NCI-H345 treated with DMSO at 0.1 percent for 48 hours (cell line): Measurements from ENCODE around the gene DALRD3.

Source experiments
- DNase-seq: peaks from one replicate; lab custom pipeline; 2025; ENCODE audit not compliant: unreplicated experiment; lab: John Stamatoyannopoulos, UW

Gene DALRD3

DNA sequence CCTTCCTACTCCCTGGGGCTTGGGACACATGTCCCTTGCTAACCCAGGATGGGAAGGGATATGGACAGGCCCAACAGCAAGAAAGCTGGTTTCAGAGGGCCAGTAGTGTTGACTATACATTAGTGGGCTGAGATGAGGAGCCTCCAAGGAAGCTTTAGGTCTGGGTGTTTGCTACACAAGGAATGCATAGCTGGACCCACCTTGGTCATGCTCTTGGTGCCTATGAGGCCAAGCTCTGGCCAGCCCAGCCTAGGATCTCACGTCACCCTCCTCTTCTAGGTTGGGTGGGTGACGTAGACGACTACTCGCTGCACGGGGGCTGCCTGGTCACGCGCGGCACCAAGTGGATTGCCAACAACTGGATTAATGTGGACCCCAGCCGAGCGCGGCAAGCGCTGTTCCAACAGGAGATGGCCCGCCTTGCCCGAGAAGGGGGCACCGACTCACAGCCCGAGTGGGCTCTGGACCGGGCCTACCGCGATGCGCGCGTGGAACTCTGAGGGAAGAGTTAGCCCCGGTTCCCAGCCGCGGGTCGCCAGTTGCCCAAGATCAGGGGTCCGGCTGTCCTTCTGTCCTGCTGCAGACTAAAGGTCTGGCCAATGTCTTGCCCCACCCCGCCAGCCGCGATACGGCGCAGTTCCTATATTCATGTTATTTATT, 11.8 kb downstream of the DALRD3 start:
- no peak for DNase-seq

DNA sequence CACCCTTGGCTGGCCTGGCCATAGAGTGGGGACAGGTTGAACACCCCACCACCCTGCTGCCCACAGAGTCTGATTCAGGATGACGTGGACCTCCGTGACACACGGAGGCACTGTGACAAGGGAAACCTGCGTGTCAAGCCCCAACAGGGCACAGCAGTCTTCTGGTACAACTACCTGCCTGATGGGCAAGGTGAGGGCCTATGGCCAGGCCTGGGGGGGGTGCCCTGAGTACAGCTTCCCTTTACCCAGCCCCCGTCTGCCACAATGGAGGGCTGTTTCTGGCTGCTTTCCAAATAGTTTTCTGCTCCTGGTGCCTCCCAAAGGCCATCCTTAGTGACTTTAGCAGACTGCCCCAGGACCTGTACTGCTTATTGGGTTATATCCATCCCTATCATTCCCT, 12.4 kb downstream of the DALRD3 start:
- DNase-seq, result no peak

DNA sequence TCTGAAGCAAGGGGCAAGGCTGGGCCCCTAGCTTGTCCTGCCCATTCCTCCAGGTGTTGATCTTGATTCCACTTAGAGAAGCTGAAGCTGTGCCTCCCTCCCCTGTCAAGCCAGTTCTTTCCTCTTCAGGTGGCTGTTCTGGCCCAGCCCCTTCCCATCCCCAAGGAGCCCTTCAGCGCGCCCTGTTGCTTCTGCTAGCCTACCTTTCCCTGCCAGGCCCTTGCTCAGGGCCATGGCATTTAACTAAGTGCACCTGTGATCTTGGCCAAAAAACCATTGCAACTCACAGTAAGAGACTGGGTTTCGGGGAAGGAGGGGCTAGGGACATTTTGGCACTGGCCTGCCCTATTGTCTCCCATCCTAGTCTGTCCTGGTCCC, 13.1 kb downstream of the DALRD3 start:
- DNase-seq, result no peak

DNA sequence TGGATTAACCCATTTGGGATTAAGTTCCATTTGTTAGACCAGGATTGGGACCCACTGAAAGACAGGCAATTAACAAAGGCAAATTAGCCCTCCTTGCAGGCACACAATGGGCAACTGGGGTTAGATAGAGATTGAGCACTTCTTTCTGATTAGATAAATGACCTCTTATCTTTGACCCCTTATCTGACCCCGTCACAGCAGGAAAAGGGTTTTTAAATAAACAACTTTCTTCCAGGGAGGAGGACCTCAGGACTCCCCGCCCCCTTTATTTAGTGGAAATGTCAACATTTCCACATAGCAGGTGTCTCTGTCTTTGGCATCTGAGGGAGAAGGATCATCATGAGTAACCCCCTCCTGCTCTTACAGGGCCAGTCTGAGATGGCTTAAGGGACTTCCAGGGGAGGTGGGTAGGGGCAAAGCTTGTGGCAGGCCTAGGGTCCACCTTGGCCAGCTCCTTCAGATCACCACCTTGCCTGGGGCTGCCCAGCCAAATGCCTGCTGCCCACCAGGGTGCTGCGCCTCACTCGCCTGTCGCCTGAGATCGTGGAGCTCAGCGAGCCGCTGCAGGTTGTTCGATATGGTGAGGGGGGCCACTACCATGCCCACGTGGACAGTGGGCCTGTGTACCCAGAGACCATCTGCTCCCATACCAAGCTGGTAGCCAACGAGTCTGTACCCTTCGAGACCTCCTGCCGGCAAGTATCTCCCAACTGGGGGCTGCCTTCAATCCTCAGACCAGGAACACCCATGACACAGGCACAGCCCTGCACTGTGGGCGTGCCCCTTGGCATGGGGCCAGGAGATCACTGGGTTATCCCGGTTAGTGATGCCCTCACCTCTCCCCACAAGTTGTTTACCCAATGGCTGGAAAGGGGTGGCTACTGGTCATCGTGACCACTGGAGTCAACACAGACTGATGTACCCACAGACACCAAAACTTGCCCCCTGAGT, 13.8 kb downstream of the DALRD3 start:
- DNase-seq, result no peak

DNA sequence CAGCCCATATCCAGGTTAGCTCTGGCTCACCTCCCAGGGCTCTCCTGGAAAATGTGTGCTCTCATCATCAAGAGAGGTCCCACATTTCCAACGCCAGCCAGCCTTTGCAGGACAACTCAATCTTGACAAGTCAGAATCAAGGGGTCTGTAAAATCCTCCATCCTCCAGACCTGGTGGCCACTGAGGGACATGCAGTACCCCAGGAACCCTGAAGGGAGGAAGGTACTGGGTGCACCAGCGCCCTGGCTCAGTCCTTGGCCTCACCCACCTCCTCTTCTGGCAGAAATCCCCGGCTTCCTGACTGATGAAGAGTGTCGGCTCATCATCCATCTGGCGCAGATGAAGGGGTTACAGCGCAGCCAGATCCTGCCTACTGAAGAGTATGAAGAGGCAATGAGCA, 17.2 kb downstream of the DALRD3 start:
- DNase-seq, result no peak

DNA sequence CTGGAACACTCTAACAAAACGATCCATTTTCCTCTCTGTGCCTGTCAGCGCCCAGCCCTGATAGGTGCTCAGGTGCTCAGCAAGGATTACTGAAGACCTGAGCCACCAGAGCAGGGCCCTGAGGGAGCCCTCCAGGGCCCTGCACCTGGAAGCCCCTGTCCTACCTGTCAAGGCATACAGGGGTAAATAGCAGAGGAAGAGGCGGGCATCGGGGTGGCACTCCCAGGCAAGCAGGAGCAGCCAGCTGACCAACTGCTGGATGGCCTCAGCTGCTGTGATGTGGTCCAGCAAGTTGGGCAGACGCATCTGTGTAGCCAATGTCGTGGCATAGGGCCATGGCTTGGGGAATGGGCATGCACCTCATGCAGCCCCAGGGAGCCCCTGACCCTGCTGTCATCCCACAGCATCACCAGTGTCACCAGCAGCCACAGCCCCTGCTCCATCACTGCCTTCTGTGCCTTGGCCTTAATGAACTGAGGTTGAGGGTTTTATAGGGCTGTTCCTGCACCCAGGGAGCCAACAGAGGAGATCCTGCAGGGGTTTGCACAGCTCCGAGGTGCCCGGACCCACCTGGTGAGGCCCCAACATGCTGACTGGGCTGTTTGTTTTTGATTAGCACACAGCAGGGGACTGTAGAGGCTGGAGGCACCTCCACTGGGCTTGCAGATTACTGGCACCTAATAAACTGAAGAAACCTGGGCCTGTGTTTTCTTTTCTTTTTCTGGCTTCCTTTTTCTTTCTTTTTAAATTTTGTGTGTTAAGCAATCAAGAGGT, 19.1 kb downstream of the DALRD3 start:
- no peak for DNase-seq

DNA sequence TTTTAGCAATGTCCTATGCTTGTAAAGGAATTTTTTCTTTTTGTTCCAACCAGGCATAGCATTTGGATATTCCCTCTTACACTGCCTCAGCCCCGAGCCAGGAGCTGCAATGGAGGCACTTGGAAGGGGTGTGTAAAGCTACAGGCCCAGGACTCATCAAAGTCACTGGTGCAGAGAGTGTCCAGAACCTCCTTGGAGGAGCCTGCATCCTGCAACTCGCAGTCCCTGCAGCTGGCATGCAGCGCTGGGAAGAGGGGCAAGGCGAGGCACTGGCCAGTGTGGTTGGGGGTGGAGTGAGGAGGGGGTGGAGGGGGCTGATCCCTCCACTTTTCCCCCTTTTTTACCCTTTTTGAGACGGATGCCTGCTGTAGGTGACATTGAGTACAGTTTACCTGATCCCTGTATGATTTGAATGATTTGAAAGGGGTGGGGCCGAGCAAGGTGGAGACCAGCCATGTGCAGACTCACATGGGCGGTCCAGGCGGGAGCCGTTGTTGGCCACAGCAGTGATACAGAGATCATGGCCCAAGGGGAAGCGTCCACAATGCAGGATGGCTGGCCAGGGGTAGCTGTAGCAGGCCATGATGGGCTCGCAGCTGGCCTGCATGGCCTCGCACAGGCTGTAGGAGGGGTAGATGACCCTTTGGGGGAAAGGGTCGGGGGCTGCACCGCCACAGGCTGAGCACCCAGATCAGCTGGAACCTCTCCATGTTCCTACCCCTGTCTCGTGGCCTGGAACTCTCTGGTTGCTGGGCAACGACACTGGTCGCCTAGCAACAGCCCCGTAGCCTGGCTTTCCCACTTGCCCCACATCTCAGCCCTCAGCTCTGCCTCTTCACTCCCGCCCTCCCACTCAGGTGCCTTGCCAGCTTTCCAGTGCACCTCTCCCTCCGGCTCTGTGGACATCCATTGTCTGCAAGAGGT, 20.4 kb downstream of the DALRD3 start:
- peak; percentile 35 for DNase-seq

DNA sequence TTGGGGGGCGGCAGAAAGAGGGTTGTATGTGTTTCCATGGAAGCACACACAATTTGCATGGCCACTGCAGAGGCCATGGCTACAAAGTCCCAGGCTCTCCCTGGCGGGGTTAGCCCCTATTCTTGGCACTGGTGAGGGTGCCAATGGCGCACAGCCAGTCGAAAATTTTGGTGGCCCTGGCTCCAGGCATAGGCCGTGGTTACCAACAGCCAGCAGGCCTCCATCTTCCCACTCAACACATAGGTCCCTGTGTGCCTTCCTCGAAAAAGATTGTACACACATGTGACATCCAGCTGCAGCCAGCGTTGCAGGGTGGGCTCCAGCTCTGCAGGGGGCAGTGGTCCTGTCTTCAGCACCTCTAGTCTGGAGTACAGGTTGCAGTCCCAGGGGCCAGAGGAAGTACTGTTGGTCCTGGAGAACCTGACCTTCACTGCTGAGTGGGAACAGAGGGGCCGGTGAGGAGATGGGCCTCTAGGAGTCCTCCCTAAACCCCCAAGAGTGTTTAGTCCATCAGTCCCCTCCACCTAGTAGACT, 21.2 kb downstream of the DALRD3 start:
- no peak for DNase-seq

DNA sequence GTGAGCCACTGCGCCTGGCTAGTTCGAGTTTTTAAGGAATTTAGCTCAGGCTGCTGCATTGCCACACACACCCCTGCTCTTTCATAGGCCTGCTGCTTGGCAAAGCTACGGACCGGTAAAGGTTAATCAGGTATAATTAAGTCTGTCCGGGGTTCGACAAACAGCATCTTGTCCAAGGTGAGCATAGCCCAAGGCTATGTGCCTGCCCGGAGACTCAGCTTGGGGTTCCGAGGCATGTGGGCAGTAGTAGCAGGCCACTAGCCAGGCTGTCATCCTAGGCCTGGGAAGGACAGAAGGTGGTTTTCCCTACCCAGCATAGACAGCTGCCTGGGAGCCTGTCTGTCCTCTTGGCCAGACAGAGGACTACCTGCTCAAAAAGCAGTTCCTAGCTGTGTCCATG, 21.7 kb downstream of the DALRD3 start:
- no peak for DNase-seq

DNA sequence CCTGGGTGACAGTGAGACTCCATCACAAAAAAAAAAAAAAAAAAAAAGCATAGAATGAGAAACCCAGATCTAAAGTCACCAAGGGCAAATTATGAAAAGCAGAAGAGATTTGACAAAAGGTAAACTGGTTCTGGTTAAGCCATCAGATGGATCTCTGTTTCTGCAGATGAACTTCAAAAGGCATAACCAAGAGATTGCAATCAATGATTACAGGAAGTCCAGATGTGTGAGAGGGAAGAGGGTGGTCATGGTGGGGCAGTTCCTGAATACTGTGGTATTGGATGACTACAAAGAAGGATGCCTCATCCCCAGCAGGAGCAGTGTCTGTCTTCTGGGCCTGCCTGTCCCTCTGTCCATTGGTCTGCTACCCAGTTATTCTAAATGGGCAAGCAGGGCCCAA, 24.5 kb downstream of the DALRD3 start:
- DNase-seq, result no peak

DNA sequence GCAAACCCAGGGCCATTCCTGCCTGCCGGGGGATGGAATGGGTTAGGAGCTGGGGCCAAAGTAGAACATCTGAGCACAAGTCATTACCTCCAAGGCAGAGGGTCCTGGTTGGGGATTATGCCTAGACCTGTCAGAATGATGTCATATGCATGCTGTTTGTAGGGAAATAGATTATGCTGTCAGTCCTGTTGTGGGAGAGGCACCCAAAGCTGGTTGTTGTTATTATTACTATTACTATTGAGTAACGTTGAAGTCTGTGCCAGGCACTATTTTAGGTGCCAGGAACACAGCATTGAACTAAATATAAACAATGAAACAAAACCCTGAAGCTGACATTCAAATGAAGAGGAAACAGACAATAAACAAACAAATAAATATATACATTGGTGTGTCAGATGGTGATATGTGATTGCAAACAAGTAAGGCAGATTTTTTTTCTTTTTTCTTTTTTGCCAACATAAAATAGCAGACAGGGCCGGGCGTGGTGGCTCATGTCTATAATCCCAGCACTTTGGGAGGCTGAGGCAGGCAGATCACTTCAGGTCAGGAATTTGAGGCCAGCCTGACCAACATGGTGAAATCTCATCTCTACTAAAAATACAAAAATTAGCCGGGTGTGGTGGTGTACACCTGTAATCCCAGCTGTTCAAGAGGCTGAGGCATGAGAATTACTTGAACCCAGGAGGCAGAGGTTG, 26.4 kb downstream of the DALRD3 start:
- no peak for DNase-seq

DNA sequence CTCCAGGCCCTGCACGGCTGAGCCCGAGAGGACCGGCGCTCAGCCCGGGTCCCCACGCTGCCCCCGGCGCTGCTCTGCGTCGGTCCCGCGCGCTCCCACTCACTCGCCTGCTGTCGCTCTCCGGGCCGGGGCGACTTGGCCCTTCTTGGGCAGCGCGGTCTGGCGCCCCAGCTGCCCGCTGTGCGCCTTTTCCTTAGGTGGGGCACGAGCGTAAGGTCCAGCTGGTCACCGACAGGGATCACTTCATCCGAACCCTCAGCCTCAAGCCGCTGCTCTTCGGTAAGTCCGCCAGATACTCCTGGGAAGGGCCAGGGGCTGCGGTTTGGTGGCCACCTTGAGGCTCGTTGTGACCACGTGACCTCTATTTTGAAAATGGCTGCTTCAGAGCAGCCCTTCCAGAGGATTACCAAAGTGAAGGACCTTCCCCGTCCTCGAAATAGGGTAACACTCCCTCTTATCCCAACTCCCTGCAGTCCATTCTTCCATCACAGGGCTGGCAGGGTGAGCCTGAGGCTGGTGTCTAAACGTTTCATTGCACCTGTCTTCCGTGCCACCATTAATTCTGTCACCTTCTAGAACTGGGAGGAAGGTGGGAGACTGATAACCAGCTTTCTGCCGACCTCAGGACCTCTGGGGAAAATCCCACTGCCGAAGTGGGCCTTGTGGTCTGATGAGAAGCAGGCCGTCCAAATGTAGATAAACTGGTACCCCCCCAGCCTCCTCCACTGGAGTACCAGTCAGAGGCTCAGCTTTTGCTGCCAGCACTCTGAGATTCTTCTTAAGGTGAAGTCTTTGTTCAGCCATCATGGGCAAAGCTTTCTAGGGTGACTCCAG, 27.5 kb downstream of the DALRD3 start:
- DNase-seq, result no peak

DNA sequence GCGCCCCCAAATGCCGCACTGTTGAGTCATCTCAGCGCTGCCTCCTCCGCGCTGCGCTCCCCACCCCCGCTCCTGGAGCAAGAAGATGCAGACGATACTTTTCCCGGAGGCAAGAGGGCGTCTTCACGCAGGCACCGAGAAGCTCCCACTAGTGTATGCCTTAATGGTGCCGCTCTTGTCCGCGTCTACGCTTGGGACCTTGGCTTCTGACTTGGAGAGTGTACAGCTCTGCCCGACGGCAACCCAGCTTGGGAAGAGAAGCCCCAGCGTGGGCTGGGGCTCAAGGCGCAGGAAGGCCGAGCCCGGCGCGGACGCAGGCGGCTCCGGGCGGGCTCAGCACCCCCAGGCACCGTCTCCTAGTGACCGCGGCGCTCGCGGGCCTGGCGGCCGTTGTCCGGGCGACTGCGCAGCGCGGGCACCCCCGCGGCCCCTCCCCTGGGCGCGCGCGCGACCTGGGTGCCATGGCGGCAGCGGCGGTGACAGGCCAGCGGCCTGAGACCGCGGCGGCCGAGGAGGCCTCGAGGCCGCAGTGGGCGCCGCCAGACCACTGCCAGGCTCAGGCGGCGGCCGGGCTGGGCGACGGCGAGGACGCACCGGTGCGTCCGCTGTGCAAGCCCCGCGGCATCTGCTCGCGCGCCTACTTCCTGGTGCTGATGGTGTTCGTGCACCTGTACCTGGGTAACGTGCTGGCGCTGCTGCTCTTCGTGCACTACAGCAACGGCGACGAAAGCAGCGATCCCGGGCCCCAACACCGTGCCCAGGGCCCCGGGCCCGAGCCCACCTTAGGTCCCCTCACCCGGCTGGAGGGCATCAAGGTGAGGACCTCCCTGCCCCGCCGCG, 28.4 kb downstream of the DALRD3 start, which contains the start of gene P4HTM:
TSS of gene P4HTM (plus strand) at position 446 of the 840 bp plus-strand sequence. CDS start at position 462, 16 bp downstream.
- DNase-seq, result peak; percentile 44

DNA sequence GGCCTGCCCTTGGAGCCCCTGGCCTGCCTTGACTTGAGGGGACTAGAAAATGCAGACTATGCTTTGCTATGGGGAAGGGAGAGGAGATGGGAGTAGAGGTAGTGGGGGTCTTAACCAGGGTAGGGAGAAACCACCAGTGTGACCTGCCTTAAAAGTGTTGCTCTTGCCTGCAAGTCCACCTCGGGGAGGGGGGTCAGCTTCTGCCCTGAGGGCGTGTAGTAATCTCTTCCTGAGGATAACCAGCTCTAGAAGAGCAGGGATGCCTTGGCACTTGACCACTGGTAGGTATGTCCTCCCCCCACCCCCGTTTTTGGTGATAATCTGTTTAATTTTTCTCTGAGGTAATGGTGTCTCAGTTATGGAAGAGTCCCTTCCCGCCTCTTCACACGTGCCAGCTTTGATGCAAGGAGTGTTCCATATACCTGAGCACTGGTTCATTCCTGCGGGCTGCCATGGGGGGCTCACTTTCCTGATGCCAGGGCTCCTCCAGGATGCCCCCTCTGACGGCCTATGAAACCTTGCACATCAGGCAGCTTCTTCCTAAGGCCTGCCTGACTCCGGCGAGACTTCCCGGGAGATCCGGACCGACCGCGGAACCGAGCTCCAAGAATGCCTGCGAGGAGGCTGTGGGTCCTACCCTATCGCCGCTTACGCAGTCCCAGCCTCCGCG, 29.1 kb downstream of the DALRD3 start:
- DNase-seq, result no peak

DNA sequence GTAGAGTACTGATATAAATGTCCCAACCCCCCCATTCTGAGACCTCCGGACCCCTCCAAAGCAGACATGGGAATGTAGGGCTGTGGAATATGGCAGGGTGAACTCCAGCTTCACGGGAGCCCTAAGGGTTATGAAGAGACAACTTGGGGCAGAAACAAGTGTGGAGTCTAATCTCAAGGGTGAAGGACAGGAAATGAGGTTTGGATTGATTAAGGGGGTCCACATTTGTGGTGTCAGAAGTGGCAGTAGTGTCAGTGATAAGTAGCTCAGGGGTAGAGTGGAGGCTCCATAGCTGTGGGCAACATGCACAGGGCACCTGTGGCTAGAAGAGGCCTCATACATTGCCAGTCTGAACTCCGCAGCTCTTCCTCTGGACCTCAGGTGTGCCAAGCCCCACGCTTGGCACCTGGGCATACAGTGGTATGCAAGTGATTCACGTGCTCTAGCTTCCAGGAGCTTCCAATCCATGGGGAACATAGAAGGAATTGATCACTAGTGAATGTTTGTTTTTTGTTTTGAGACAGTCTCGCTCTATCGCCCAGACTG, 32.5 kb downstream of the DALRD3 start:
- DNase-seq, result no peak

DNA sequence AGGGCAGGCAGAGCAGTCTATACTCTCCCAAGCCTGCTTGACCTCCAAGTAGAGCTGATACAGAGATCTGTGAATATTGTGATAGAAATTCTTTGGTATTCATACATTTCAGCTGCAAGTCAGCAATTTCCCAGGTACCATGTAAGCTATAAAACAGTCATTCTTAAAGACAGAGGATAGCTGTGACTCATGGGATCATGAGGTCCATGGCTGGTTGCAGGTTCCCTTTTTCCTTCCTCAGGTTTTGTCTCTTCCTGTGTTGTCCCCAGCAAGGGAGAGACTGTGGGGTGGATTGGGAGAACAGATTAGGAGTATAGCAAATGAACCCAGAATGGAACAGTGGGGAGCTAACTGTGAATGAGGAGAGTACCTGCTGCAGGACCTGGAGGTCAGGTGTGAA, 33.7 kb downstream of the DALRD3 start:
- no peak for DNase-seq

DNA sequence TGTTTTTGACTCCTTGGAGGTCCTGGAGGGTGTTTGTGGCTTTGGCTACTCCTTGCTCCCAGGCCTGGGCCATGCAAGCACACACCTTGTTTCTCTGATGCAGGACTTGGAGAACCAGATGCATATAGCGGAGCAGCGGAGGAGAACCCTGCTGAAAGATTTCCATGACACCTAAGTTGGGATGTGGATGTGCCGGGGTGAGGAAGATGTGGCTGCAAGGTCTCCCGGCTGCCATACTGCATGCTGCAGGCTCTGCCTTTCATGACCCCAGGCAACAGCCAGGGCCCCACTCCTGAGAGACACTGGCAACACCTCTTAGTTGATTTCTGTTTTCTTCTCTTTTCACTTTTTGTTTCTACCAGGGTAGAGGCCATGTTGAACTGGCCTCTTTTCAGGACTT, 35.3 kb downstream of the DALRD3 start:
- no peak for DNase-seq
